T-helper 2 cell treated with Interferon-gamma antibody and Interleukin-4, amounts not matched to agents 5 μg/mL and 100 μg/mL, for 36 hours (primary cell): ENCODE results near the gene PCDHGC4.
A peak's percentile ranks its signal among the peaks of the same experiment; 100 is the strongest.

Experiments used
- DNase-seq: peaks from one replicate; pipeline ENCODE4 v3.0.0; 2021; ENCODE audit warnings: low spot score
- H3K27ac Mint-ChIP-seq: one replicate; pipeline ENCODE4 v1.8.0; 2021; ENCODE audit warnings: mild to moderate bottlenecking, mixed read lengths
- H3K27me3 Mint-ChIP-seq: one replicate; pipeline ENCODE4 v1.8.0; 2021; ENCODE audit warnings: low read depth, mixed read lengths
- H3K36me3 Mint-ChIP-seq: one replicate; pipeline ENCODE4 v1.8.0; 2021; ENCODE audit warnings: low read depth, mixed read lengths
- H3K4me1 Mint-ChIP-seq: one replicate; pipeline ENCODE4 v1.8.0; 2021; ENCODE audit warnings: low read depth, mixed read lengths
- H3K4me3 Mint-ChIP-seq: one replicate; pipeline ENCODE4 v1.8.0; 2022; ENCODE audit warnings: mild to moderate bottlenecking, moderate library complexity, mixed read lengths
- H3K9me3 Mint-ChIP-seq: one replicate; pipeline ENCODE4 v1.8.0; 2021; ENCODE audit warnings: mixed read lengths

The PCDHGC4 gene

GRCh38 chr5:141523991-141524390, 39.2 kb downstream of the PCDHGC4 start:
- no peak overlapping the region for H3K27ac Mint-ChIP-seq
- peaks cover 13% of the 10 kb centered on the region for H3K4me1 Mint-ChIP-seq
- peaks cover 71% of the 10 kb centered on the region for H3K36me3 Mint-ChIP-seq
- H3K9me3 Mint-ChIP-seq, result no peaks in the 10 kb centered on the region
- DNase-seq, result no peak
- H3K4me3 Mint-ChIP-seq, result no peak overlapping the region
- H3K27me3 Mint-ChIP-seq, result no peaks in the 10 kb centered on the region

DNA sequence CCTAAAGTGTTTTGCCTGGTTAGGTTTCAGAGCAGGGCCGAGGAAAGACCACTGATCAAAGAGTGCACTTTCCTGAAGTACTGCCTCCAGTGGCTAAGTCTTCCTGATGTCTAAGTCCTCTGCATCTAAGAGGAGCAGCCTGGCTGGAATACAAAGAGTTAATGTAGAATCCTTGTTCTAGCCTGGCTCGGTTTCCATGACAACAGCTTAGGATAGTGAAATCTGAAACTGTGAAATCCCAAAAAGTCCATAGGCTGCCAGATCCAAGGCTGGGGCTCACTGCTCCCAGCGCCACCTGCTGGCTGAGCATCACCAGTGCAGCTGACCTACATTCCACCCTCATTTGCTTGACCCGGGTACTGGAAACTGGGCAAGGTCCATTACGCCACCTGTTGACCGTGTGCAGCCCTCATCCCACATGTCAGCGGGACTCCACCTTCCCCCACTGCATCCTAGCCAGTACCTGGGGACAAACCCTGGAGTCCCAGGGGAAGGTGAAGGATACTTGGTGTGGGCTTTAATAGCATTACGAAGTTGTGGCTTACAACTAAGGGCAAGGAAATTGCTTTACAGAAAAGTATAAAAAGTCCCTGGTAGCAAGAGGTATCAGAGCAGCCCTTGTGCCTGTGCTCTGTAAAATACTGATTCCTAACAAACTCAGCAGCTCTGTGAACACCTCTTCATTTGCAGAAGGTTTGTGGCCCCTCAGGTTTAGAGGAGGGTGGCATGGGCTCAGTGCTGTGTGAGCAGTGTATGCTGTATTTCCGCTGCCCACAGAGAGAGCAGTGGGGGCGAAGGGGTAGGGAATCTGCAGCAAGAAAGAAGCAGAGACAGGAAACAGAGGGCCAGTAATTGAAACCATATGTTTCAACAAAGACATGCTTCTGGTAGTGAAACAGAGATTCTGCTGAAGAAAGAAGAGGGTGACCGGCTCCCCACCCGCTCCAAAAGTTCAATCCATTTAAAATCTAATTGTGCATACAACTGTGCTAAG, 40.1 kb downstream of the PCDHGC4 start:
- DNase-seq, result peak; percentile 38
- no peaks in the 10 kb centered on the region for H3K9me3 Mint-ChIP-seq
- H3K4me3 Mint-ChIP-seq, result no peak overlapping the region
- H3K27me3 Mint-ChIP-seq, result no peaks in the 10 kb centered on the region
- peaks cover 65% of the 10 kb centered on the region for H3K36me3 Mint-ChIP-seq
- no peak overlapping the region for H3K27ac Mint-ChIP-seq
- H3K4me1 Mint-ChIP-seq, result peaks cover 13% of the 10 kb centered on the region

- Mint-ChIP-seq H3K9me3 (no peaks in the 10 kb centered on the region), H3K27ac (no peak overlapping the region), H3K27me3 (no peaks in the 10 kb centered on the region), H3K36me3 (peaks cover 57% of the 10 kb centered on the region), H3K4me1 (peaks cover 13% of the 10 kb centered on the region), H3K4me3 (no peak overlapping the region)
- DNase-seq, result no peak
These were observed 40.8 kb downstream of the PCDHGC4 start for GRCh38 chr5:141525653-141526052.

- H3K4me3 Mint-ChIP-seq, result no peak overlapping the region
- DNase-seq, result no peak
- H3K9me3 Mint-ChIP-seq, result no peaks in the 10 kb centered on the region
- H3K27ac Mint-ChIP-seq, result no peak overlapping the region
- H3K36me3 Mint-ChIP-seq, result peaks cover 52% of the 10 kb centered on the region
- H3K4me1 Mint-ChIP-seq, result peaks cover 3% of the 10 kb centered on the region
- no peaks in the 10 kb centered on the region for H3K27me3 Mint-ChIP-seq
These were observed 42.6 kb downstream of the PCDHGC4 start for GRCh38 chr5:141527426-141527825.

DNA sequence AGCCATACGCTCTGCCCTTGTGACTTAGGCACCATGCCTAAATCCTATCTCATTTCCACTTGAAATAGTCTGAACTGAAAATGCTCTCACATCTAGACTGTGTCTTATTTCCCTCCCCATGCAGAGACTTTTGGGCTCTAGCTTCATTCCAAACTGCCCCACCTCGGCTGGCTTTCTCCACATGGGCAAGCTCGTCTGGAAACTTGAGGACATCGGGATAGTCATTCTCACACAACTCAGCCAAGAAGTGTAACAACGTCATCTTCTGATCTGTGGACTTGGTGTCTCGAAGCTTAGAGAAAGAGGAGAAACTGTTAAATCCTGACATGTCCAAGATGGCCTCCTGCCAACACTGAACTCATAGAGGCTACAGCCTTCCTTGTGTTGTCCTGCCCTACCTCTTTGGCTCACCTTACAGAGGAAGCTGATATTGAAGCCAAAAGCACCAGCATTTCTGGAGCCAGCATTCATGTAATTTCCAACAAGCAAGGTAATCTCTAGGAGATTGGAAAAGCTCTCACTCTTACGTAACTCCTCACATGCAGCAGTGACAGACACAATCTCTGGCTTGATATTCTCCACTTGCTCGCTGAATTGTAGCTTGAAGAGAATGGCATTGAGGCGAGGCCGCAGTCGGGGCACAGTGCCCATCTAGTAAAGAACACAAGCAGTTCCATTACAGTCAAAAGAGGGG, 43.6 kb downstream of the PCDHGC4 start:
- Mint-ChIP-seq H3K27ac (no peak overlapping the region), H3K27me3 (no peaks in the 10 kb centered on the region), H3K36me3 (peaks cover 44% of the 10 kb centered on the region), H3K9me3 (no peaks in the 10 kb centered on the region), H3K4me3 (no peak overlapping the region), H3K4me1 (no peaks in the 10 kb centered on the region)
- DNase-seq, result no peak

DNA sequence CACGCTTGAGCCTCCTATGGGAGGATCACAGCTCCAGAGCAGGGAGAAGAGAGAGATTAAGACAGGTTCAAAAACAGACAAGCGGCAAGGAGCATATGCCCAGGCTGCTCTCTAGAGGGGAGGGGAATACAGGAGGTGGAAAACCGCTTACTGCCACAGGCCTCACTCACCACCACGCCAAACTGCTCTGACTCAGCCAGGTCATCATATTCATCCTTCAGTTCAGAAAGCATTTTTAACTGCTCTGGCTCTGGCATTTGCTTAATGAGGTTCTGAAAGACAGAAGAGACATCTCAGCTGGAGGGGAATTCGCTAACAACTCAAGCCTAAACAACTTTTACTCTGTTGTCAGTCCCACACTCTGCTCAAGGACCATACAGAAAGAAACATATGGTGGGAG, 44.2 kb downstream of the PCDHGC4 start:
- Mint-ChIP-seq H3K4me1 (no peaks in the 10 kb centered on the region), H3K36me3 (peaks cover 43% of the 10 kb centered on the region), H3K4me3 (no peak overlapping the region), H3K9me3 (no peaks in the 10 kb centered on the region), H3K27me3 (no peaks in the 10 kb centered on the region), H3K27ac (no peak overlapping the region)
- DNase-seq, result no peak

DNA sequence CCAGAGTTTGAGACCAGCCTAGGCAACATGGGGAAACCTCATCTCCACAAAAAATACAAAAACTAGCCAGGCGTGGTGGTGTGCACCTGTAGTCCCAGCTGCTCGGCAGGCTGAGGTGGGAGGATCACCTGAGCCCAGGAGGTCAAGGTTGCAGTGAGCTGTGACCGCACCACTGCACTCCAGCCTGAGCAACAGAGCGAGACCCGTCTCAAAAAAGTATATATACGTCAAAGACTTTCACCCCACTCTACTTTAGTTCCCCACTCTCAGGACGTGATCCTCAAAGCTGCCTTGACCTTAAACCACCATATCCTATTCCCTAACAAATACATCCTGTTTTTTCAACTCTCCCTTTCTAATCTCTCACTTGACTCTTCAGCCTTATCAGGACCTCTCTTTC, 45.0 kb downstream of the PCDHGC4 start:
- Mint-ChIP-seq H3K36me3 (peaks cover 43% of the 10 kb centered on the region), H3K4me3 (no peak overlapping the region), H3K9me3 (no peaks in the 10 kb centered on the region), H3K27ac (no peak overlapping the region), H3K4me1 (no peaks in the 10 kb centered on the region), H3K27me3 (no peaks in the 10 kb centered on the region)
- no peak for DNase-seq

- Mint-ChIP-seq H3K4me1 (no peaks in the 10 kb centered on the region), H3K27ac (no peak overlapping the region), H3K9me3 (no peaks in the 10 kb centered on the region), H3K36me3 (peaks cover 39% of the 10 kb centered on the region), H3K4me3 (no peak overlapping the region), H3K27me3 (no peaks in the 10 kb centered on the region)
- DNase-seq, result no peak
These were observed 47.9 kb downstream of the PCDHGC4 start for GRCh38 chr5:141532726-141533125.

- Mint-ChIP-seq H3K4me1 (no peaks in the 10 kb centered on the region), H3K27me3 (no peaks in the 10 kb centered on the region), H3K36me3 (peaks cover 28% of the 10 kb centered on the region), H3K9me3 (no peaks in the 10 kb centered on the region), H3K4me3 (no peak overlapping the region), H3K27ac (no peak overlapping the region)
- DNase-seq, result no peak
These were observed 49.1 kb downstream of the PCDHGC4 start for GRCh38 chr5:141533897-141534296.

- no peak overlapping the region for H3K27ac Mint-ChIP-seq
- H3K36me3 Mint-ChIP-seq, result peaks cover 27% of the 10 kb centered on the region
- H3K4me3 Mint-ChIP-seq, result no peak overlapping the region
- H3K4me1 Mint-ChIP-seq, result no peaks in the 10 kb centered on the region
- H3K27me3 Mint-ChIP-seq, result no peaks in the 10 kb centered on the region
- no peak for DNase-seq
- no peaks in the 10 kb centered on the region for H3K9me3 Mint-ChIP-seq
These were observed 49.8 kb downstream of the PCDHGC4 start for GRCh38 chr5:141534492-141535213.
